Adrenal gland (tissue), 5 donors: ENCODE results near the gene CFAP410.

Experiments used
- CTCF ChIP-seq, 6 experiments: fragments of 450-650 bp in 4 of 6; fragments of 200-600 bp in 2 of 6; sonication (generic) in 1 of 6; IDR thresholded peaks; 1 replicate in 5 of 6; 2 replicates in 1 of 6; pipeline versions ENCODE4 v1.5.1 to v1.8.0; 2016 to 2021; ENCODE audit warnings: antibody characterized with exemption in 6 of 6, mild to moderate bottlenecking in 2 of 6, moderate library complexity in 1 of 6
- POLR2A ChIP-seq, 2 donors: fragments of 450-650 bp; IDR thresholded peaks; one replicate each; pipeline ENCODE4 v1.6.1; 2017; ENCODE audit warnings: antibody characterized with exemption in 2 of 2, mild to moderate bottlenecking in 2 of 2, moderate library complexity in 1 of 2
- donor health status: DM: no; HTN: no; CAD: no.

DNA sequence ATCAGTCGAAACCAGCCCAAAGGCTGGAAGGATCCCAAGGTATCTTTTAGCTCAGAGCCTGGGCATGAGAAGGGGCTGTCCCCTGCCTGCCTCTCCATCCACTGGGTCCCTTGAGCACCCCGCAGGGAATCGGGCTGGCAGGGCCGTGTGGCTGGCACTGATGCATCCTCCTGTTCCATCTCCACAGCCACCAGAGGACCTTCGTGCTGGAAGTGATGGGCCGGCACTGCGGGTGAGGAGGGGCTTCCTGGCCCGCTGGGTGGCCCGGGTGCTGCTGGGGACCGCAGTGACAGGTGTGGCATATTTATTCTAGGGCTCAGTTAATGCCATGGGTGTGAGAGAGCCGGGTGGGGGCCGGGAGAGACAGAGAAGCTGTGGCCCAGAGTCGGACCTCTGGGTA is 25.7 kb downstream of the CFAP410 start:
- TF ChIP-seq CTCF (IDR thresholded peaks at IDR 0.05) = no peak
- no peak for TF ChIP-seq POLR2A (IDR thresholded peaks at IDR 0.05)
